ENCODE results near the gene MRGPRG. TPM values are rescaled to one million over a fixed set of nuclear protein-coding genes. Genes with fewer than 3 reads are reported as not detected.
"Not testable (repeated sequence)": the region's sequence is repeated elsewhere in the genome, so short reads cannot be mapped to it uniquely, and the experiment has no call there.

MRGPRG gene, protein sequence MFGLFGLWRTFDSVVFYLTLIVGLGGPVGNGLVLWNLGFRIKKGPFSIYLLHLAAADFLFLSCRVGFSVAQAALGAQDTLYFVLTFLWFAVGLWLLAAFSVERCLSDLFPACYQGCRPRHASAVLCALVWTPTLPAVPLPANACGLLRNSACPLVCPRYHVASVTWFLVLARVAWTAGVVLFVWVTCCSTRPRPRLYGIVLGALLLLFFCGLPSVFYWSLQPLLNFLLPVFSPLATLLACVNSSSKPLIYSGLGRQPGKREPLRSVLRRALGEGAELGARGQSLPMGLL
- not detected for polyA plus RNA-seq (2013, experiment 1 of 2)
- polyA plus RNA-seq (2013, experiment 2 of 2): not detected

DNA sequence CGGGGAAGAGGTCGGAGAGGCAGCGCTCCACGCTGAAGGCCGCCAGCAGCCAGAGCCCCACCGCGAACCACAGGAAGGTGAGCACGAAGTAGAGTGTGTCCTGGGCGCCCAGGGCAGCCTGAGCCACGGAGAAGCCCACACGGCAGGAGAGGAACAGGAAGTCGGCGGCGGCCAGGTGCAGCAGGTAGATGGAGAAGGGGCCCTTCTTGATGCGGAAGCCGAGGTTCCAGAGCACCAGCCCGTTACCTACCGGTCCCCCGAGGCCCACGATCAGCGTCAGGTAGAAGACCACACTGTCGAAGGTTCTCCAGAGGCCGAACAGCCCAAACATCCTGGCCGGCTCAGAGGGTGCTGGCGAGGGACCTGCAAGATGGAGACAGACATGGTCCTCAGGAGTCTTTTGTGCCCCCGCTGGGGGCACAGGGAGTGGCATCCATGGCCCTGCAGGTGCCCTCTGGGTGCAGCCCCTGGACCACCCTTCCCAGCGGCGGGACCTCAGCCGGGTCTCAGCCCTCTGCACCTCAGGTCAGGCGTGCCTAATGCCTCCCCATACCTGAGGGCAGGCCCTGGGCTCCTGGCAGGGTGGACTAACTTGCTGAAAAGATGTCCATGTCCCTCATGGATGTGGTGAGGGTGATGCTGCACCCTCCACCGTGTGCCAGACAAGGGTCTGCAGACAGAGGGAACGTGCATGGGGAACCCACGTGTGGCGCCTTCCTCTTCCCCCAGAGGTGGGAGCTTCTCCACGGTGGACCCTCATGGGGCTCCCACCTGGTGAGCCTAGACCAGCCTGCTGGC lies at the start of gene MRGPRG:
Gene MRGPRG (minus strand): TSS at position 331 of the 798 bp plus-strand sequence. CDS start 0 bp downstream, at position 331.
- no peak within 1 kb of the TSS for H3K56ac ChIP-seq (ENCODE audit: low read length)
- no peak for DNase-seq
- no peaks in the 10 kb centered on the region for H3K79me2 ChIP-seq (ENCODE audit: control insufficient read depth, insufficient read depth, low read length)
- H2BK15ac ChIP-seq (replicated peaks; ENCODE audit: low read depth): no peak within 1 kb of the TSS
- no peak within 1 kb of the TSS for H2BK5ac ChIP-seq (ENCODE audit: low read length)
- H3K36me3 ChIP-seq (ENCODE audit: control insufficient read depth, insufficient read depth, low read length): no peaks in the 10 kb centered on the region
- H3K4me3 ChIP-seq (ENCODE audit: low read length): no peak within 1 kb of the TSS
- no peak within 1 kb of the TSS for H2BK120ac ChIP-seq (ENCODE audit: low read depth, low read length)
- H3K9ac ChIP-seq (ENCODE audit: low read length): no peak within 1 kb of the TSS
- H3K4me1 ChIP-seq (ENCODE audit: control insufficient read depth, low read depth, low read length): no peaks in the 10 kb centered on the region
- no peak within 1 kb of the TSS for H3K27ac ChIP-seq (ENCODE audit: low read depth, low read length)
- no peak within 1 kb of the TSS for H3K4me2 ChIP-seq (ENCODE audit: low read length)
- H3K27me3 ChIP-seq (ENCODE audit: insufficient read depth, low read length, poor library complexity): no peaks in the 10 kb centered on the region
- WGBS (ENCODE audit: extremely low coverage, insufficient coverage, low lambda C conversion rate): no CpG with 5 or more reads among the region's 35 CpGs
- H3K23ac ChIP-seq (ENCODE audit: low read length): no peak within 1 kb of the TSS
- H4K5ac ChIP-seq (ENCODE audit: low read length): no peak within 1 kb of the TSS
- no peak within 1 kb of the TSS for H4K8ac ChIP-seq (ENCODE audit: low read depth, low read length)
- H3K79me1 ChIP-seq (ENCODE audit: low read length): no peaks in the 10 kb centered on the region
- H3K4ac ChIP-seq (ENCODE audit: low read depth, low read length): no peak within 1 kb of the TSS
- H3K18ac ChIP-seq (ENCODE audit: low read length): no peak within 1 kb of the TSS
- no peak within 1 kb of the TSS for H2AK5ac ChIP-seq (ENCODE audit: low read length)

DNA sequence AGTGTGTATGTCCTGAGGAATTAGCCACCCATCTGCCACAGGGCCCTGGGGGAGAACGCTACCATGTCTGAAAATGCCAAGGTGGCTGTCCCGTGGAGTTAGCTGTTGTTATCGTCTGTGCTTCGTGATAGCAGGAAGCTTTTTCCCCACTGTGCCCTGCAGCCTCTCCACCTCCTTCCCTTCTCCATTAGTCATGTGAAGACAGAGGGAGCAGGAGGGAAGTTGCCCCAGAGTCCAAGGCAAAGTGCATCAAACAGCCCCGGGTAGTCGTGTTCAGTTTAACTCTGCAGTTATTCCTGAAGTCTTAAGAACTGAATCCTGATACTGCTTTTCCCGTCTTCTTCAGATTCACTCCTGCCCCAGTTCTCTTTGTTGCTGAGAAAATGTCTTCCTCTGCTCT lies 43.9 kb upstream of the MRGPRG start:
- not testable (repeated sequence) for H3K4me3 ChIP-seq (ENCODE audit: low read length); H2AK5ac ChIP-seq (ENCODE audit: low read length); H3K79me2 ChIP-seq (ENCODE audit: control insufficient read depth, insufficient read depth, low read length); H4K8ac ChIP-seq (ENCODE audit: low read depth, low read length); H3K56ac ChIP-seq (ENCODE audit: low read length); H2BK15ac ChIP-seq (replicated peaks; ENCODE audit: low read depth); H3K36me3 ChIP-seq (ENCODE audit: control insufficient read depth, insufficient read depth, low read length); H3K79me1 ChIP-seq (ENCODE audit: low read length); H4K5ac ChIP-seq (ENCODE audit: low read length); H2BK120ac ChIP-seq (ENCODE audit: low read depth, low read length); H3K9ac ChIP-seq (ENCODE audit: low read length); H3K4me1 ChIP-seq (ENCODE audit: control insufficient read depth, low read depth, low read length); H3K23ac ChIP-seq (ENCODE audit: low read length); H2BK5ac ChIP-seq (ENCODE audit: low read length); DNase-seq; H3K27me3 ChIP-seq (ENCODE audit: insufficient read depth, low read length, poor library complexity); H3K18ac ChIP-seq (ENCODE audit: low read length); H3K4ac ChIP-seq (ENCODE audit: low read depth, low read length); H3K4me2 ChIP-seq (ENCODE audit: low read length); H3K27ac ChIP-seq (ENCODE audit: low read depth, low read length)
- WGBS (ENCODE audit: extremely low coverage, insufficient coverage, low lambda C conversion rate): no CpG with 5 or more reads among the region's 7 CpGs

DNA sequence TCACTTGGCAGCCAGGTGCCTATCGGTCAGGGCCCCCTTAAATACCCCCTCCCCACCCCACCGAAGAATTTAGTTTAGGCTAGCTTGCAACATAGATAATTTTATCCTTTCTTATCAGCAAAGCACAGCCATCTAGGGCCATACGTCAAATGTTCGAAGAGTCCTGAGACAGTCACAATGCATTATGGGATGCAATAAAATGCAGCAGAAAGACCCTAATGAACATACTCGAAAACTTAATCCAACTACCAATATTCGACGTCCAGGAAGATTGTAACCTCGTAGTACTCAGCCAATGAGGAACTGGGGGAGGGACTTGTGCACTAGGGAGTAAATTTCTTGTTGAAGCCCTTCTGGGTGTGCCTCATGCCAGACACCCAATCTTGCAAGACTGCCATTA lies 43.2 kb upstream of the MRGPRG start:
- H3K23ac ChIP-seq (ENCODE audit: low read length); H3K4me2 ChIP-seq (ENCODE audit: low read length); H3K9ac ChIP-seq (ENCODE audit: low read length); H3K27ac ChIP-seq (ENCODE audit: low read depth, low read length); H2BK120ac ChIP-seq (ENCODE audit: low read depth, low read length); H4K5ac ChIP-seq (ENCODE audit: low read length); H3K79me1 ChIP-seq (ENCODE audit: low read length); H2BK15ac ChIP-seq (replicated peaks; ENCODE audit: low read depth); H2BK5ac ChIP-seq (ENCODE audit: low read length); H3K79me2 ChIP-seq (ENCODE audit: control insufficient read depth, insufficient read depth, low read length); H3K56ac ChIP-seq (ENCODE audit: low read length); H3K36me3 ChIP-seq (ENCODE audit: control insufficient read depth, insufficient read depth, low read length); H3K4ac ChIP-seq (ENCODE audit: low read depth, low read length); H3K4me3 ChIP-seq (ENCODE audit: low read length); H3K18ac ChIP-seq (ENCODE audit: low read length); DNase-seq; H2AK5ac ChIP-seq (ENCODE audit: low read length); H3K4me1 ChIP-seq (ENCODE audit: control insufficient read depth, low read depth, low read length); H4K8ac ChIP-seq (ENCODE audit: low read depth, low read length); H3K27me3 ChIP-seq (ENCODE audit: insufficient read depth, low read length, poor library complexity): not testable (repeated sequence)
- WGBS (ENCODE audit: extremely low coverage, insufficient coverage, low lambda C conversion rate): no CpG with 5 or more reads among the region's 8 CpGs

DNA sequence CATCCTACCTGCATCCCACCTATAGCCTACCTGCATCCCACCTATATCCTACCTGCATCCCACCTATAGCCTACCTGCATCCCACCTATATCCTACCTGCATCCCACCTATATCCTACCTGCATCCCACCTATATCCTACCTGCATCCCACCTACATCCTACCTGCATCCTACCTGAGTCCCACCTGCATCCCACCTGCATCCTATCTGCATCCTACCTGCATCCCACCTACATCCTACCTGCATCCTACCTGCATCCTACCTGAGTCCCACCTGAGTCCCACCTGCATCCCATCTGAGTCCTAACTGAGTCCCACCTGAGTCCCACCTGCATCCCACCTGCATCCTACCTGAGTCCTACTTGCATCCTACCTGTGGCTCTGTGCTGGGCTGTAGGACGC lies 38.9 kb upstream of the MRGPRG start:
- not testable (repeated sequence) for H3K27ac ChIP-seq (ENCODE audit: low read depth, low read length); H2BK5ac ChIP-seq (ENCODE audit: low read length); H3K4me3 ChIP-seq (ENCODE audit: low read length); H4K5ac ChIP-seq (ENCODE audit: low read length); H3K23ac ChIP-seq (ENCODE audit: low read length); H3K27me3 ChIP-seq (ENCODE audit: insufficient read depth, low read length, poor library complexity); H3K79me1 ChIP-seq (ENCODE audit: low read length); H3K36me3 ChIP-seq (ENCODE audit: control insufficient read depth, insufficient read depth, low read length); H3K4me2 ChIP-seq (ENCODE audit: low read length); H3K18ac ChIP-seq (ENCODE audit: low read length); DNase-seq; H2AK5ac ChIP-seq (ENCODE audit: low read length); H3K4ac ChIP-seq (ENCODE audit: low read depth, low read length); H2BK120ac ChIP-seq (ENCODE audit: low read depth, low read length); H3K79me2 ChIP-seq (ENCODE audit: control insufficient read depth, insufficient read depth, low read length); H3K9ac ChIP-seq (ENCODE audit: low read length); H4K8ac ChIP-seq (ENCODE audit: low read depth, low read length); H2BK15ac ChIP-seq (replicated peaks; ENCODE audit: low read depth); H3K4me1 ChIP-seq (ENCODE audit: control insufficient read depth, low read depth, low read length); H3K56ac ChIP-seq (ENCODE audit: low read length)
- no CpG with 5 or more reads among the region's 1 CpG for WGBS (ENCODE audit: extremely low coverage, insufficient coverage, low lambda C conversion rate)

DNA sequence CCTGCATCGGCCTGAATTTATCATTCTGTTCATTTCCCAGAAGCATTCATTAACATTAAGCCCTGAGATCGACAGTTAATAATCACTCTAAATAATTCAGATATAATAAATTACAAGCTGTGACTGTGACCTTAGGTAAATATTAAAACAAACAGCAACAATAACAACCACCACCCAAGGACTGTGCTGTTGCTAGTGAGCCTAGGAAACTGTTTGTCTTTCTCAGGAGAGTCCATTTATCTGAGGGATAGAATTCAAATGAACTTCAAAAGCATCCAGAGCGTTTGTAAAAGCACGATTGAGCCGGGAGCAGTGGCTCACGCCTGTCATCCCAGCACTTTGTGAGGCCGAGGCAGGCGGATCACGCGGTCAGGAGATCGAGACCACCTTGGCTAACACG lies 36.6 kb upstream of the MRGPRG start:
- WGBS (ENCODE audit: extremely low coverage, insufficient coverage, low lambda C conversion rate): no CpG with 5 or more reads among the region's 12 CpGs

More for the DNA sequence above, 36.6 kb upstream of the MRGPRG start:
- not testable (repeated sequence) for DNase-seq; H3K79me1 ChIP-seq (ENCODE audit: low read length); H3K9ac ChIP-seq (ENCODE audit: low read length); H2AK5ac ChIP-seq (ENCODE audit: low read length); H3K36me3 ChIP-seq (ENCODE audit: control insufficient read depth, insufficient read depth, low read length); H4K8ac ChIP-seq (ENCODE audit: low read depth, low read length); H3K4me3 ChIP-seq (ENCODE audit: low read length); H2BK120ac ChIP-seq (ENCODE audit: low read depth, low read length); H3K18ac ChIP-seq (ENCODE audit: low read length); H3K56ac ChIP-seq (ENCODE audit: low read length); H3K27ac ChIP-seq (ENCODE audit: low read depth, low read length); H3K4me2 ChIP-seq (ENCODE audit: low read length); H3K27me3 ChIP-seq (ENCODE audit: insufficient read depth, low read length, poor library complexity); H4K5ac ChIP-seq (ENCODE audit: low read length); H3K4me1 ChIP-seq (ENCODE audit: control insufficient read depth, low read depth, low read length); H2BK5ac ChIP-seq (ENCODE audit: low read length); H3K23ac ChIP-seq (ENCODE audit: low read length); H3K79me2 ChIP-seq (ENCODE audit: control insufficient read depth, insufficient read depth, low read length); H3K4ac ChIP-seq (ENCODE audit: low read depth, low read length); H2BK15ac ChIP-seq (replicated peaks; ENCODE audit: low read depth)

Measured in mesendoderm (in vitro differentiated cells).